A673 (cell line): ENCODE results near the gene ANGPT4. TPM values are rescaled to one million over a fixed set of nuclear protein-coding genes. Genes with fewer than 3 reads are reported as not detected.

Experiments
- BruUV-seq: library from RNA; stranded (reverse); fragments of 400-500 nt; replicated peaks from 2 replicates; lab custom pipeline; 2021; lab: Mats Ljungman, UMichigan
- CTCF ChIA-PET: fragments of 300-600 bp; sonication (Branson Sonifier 250); formaldehyde crosslinking; loops from one replicate; lab custom pipeline; 2022; ENCODE audit warnings: antibody characterized with exemption; lab: Charles Lee
- POLR2A ChIA-PET: fragments of 300-600 bp; sonication (Branson Sonifier 250); formaldehyde crosslinking; loops from one replicate; lab custom pipeline; 2022; ENCODE audit warnings: antibody characterized with exemption; ENCODE audit not compliant: low non-redundant PET; lab: Charles Lee
- DNase-seq: peaks from one replicate; pipeline ENCODE4 v3.0.0-alpha.2; 2015; ENCODE audit warnings: low spot score
- H3K27ac ChIP-seq: fragments of 200-600 bp; sonication (generic); 2 replicates; pipeline ENCODE4 v1.5.1; 2016; ENCODE audit warnings: mixed run types, low read depth, mild to moderate bottlenecking, mixed read lengths, antibody characterized with exemption, low read length; ENCODE audit not compliant: poor library complexity, severe bottlenecking
- H3K27me3 ChIP-seq: fragments of 200-600 bp; sonication (generic); replicated peaks from 2 replicates; pipeline ENCODE4 v1.6.1; 2017; ENCODE audit warnings: mixed run types, low read depth, mild to moderate bottlenecking, mixed read lengths, antibody characterized with exemption, low read length; ENCODE audit not compliant: insufficient read depth, poor library complexity
- H3K36me3 ChIP-seq: fragments of 200-600 bp; sonication (generic); 2 replicates; pipeline ENCODE4 v1.6.1; 2016; ENCODE audit warnings: mixed run types, mild to moderate bottlenecking, mixed read lengths, antibody characterized with exemption, low read length; ENCODE audit not compliant: insufficient read depth, poor library complexity, severe bottlenecking
- H3K4me1 ChIP-seq: fragments of 200-600 bp; sonication (generic); 2 replicates; pipeline ENCODE4 v1.6.1; 2017; ENCODE audit warnings: mixed run types, mild to moderate bottlenecking, mixed read lengths, antibody characterized with exemption, low read length; ENCODE audit not compliant: insufficient read depth, poor library complexity, severe bottlenecking
- H3K4me3 ChIP-seq: fragments of 200-600 bp; sonication (generic); 2 replicates; pipeline ENCODE4 v1.5.1; 2016; ENCODE audit warnings: low read depth, mixed run types, mild to moderate bottlenecking, mixed read lengths, low read length; ENCODE audit not compliant: poor library complexity, severe bottlenecking
- H3K9me3 ChIP-seq: fragments of 200-600 bp; sonication (generic); 2 replicates; pipeline ENCODE4 v1.6.1; 2016; ENCODE audit warnings: mixed run types, low read depth, mild to moderate bottlenecking, mixed read lengths, antibody characterized with exemption, low read length; ENCODE audit not compliant: poor library complexity, severe bottlenecking
- CTCF ChIP-seq: fragments of 300-800, 200-600 bp; sonication (generic); conservative IDR thresholded peaks from 2 replicates; pipeline ENCODE4 v1.5.1; 2017; ENCODE audit warnings: low read depth, mild to moderate bottlenecking, antibody characterized with exemption, low read length, moderate library complexity, mixed read lengths
- EZH2 ChIP-seq: fragments of 200-600 bp; sonication (generic); IDR thresholded peaks from 2 replicates; pipeline ENCODE4 v1.6.1; 2017; ENCODE audit warnings: borderline replicate concordance, low read depth, mild to moderate bottlenecking, mixed read lengths, antibody characterized with exemption, low read length; ENCODE audit not compliant: poor library complexity, severe bottlenecking
- intact Hi-C: fragments of 100-400 bp; cut with micrococcal nuclease; formaldehyde crosslinking; loops from one replicate; pipeline ENCODE4 v1.10.0; 2022; ENCODE audit not compliant: unreplicated experiment
- total RNA-seq: library from RNA; stranded (reverse); gene quantifications from 2 replicates; pipeline ENCODE4 v1.2.3, GENCODE V29; 2021

Gene ANGPT4
- total RNA-seq, 1 experiment from 2014 or later, result not detected

GRCh38 chr20:844473-845225 is 71.5 kb downstream of the ANGPT4 start:
- BruUV-seq, result no TSS peak
- Histone ChIP-seq H3K4me3 (peak overlapping the region; percentile 54), H3K27ac (peak overlapping the region; percentile 75), H3K9me3 (no peaks in the 10 kb centered on the region), H3K36me3 (no peaks in the 10 kb centered on the region), H3K27me3 (no peaks in the 10 kb centered on the region), H3K4me1 (peaks cover 43% of the 10 kb centered on the region)
- peak; percentile 95 for DNase-seq
- ChIA-PET POLR2A (interaction anchor here (0.5 to 0.6 kb wide), 3 partner anchors 142 to 484 kb away, joined by 3 read pairs; partner anchors contain the start of gene SDCBP2), CTCF (no interaction called here)
- TF ChIP-seq EZH2, result no peak
- no peak for TF ChIP-seq CTCF
- intact Hi-C loops, result no loop called here

- peak overlapping the region; percentile 54 for H3K4me3 ChIP-seq
- TF ChIP-seq EZH2, result no peak
- TF ChIP-seq CTCF, result no peak
- peaks cover 43% of the 10 kb centered on the region for H3K4me1 ChIP-seq
- intact Hi-C loops, result no loop called here
- ChIA-PET CTCF (no interaction called here), POLR2A (interaction anchor here (0.5 to 0.6 kb wide), 3 partner anchors 143 to 485 kb away, joined by 3 read pairs; partner anchors contain the start of gene SDCBP2)
- no peaks in the 10 kb centered on the region for H3K27me3 ChIP-seq
- H3K36me3 ChIP-seq, result no peaks in the 10 kb centered on the region
- H3K27ac ChIP-seq, result peak overlapping the region; percentile 75
- H3K9me3 ChIP-seq, result no peaks in the 10 kb centered on the region
- DNase-seq, result no peak
- no TSS peak for BruUV-seq
These were observed 72.2 kb downstream of the ANGPT4 start for GRCh38 chr20:843912-844311.

- Histone ChIP-seq H3K9me3 (no peaks in the 10 kb centered on the region), H3K27me3 (no peaks in the 10 kb centered on the region), H3K36me3 (no peaks in the 10 kb centered on the region), H3K4me3 (no peak overlapping the region), H3K27ac (no peak overlapping the region), H3K4me1 (peaks cover 34% of the 10 kb centered on the region)
- intact Hi-C loops, result no loop called here
- POLR2A ChIA-PET, result no interaction called here
- DNase-seq, result no peak
- no TSS peak for BruUV-seq
- no peak for TF ChIP-seq CTCF
- TF ChIP-seq EZH2, result no peak
- CTCF ChIA-PET, result no interaction called here
These were observed 73.6 kb downstream of the ANGPT4 start for GRCh38 chr20:842547-842940.
